ENCODE results near the gene LDB2.
A peak's percentile ranks its signal among the peaks of the same experiment; 100 is the strongest.

LDB2 gene

GRCh38 chr4:16658183-16658582, 240.3 kb downstream of the LDB2 start:
- H3K4me3 ChIP-seq (replicated peaks in 1 of 2; ENCODE audit: low read depth in 2 of 2, low read length in 2 of 2) = no peak overlapping the region
- DNase-seq (ENCODE audit: low read depth in 2 of 2) = no peak
- TF ChIP-seq, protein P1, sequence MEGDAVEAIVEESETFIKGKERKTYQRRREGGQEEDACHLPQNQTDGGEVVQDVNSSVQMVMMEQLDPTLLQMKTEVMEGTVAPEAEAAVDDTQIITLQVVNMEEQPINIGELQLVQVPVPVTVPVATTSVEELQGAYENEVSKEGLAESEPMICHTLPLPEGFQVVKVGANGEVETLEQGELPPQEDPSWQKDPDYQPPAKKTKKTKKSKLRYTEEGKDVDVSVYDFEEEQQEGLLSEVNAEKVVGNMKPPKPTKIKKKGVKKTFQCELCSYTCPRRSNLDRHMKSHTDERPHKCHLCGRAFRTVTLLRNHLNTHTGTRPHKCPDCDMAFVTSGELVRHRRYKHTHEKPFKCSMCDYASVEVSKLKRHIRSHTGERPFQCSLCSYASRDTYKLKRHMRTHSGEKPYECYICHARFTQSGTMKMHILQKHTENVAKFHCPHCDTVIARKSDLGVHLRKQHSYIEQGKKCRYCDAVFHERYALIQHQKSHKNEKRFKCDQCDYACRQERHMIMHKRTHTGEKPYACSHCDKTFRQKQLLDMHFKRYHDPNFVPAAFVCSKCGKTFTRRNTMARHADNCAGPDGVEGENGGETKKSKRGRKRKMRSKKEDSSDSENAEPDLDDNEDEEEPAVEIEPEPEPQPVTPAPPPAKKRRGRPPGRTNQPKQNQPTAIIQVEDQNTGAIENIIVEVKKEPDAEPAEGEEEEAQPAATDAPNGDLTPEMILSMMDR (IDR thresholded peaks at IDR 0.05; ENCODE audit: low read depth, low read length) = no peak

GRCh38 chr4:16655111-16655510, 243.3 kb downstream of the LDB2 start:
- TF ChIP-seq, protein P1 (IDR thresholded peaks at IDR 0.05; ENCODE audit: low read depth, low read length) = no peak
- DNase-seq (ENCODE audit: low read depth in 2 of 2) = no peak
- H3K4me3 ChIP-seq (replicated peaks in 1 of 2; ENCODE audit: low read depth in 2 of 2, low read length in 2 of 2) = no peak overlapping the region

DNA sequence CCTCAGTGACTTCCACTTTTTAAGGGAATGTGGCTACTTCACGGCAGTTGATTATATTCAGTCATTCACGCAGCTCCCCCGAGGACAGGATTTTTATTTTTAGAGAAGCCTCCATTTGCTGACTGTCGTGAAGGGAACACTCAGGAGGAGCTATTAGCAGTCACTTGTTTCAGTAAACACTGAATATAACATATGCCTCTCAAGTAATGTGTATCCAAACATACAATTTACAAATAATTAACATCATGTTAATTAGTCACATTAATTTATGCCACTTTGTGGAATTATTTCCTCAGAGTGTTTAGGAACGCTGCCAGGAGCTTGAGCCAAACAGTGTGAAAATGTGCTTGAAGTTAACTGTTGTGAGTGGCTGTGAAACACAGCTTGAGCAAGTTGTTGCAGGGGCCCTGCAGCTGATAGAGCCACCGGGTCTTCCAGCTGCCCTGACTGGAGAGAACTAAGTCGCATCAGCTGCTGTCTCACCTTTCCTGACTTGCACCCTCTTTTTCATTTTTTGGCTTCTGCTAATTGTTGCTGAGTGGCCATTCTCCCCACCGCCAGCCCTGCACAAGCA, 245.6 kb downstream of the LDB2 start:
- no peak overlapping the region for H3K4me3 ChIP-seq (replicated peaks in 1 of 2; ENCODE audit: low read depth in 2 of 2, low read length in 2 of 2)
- TF ChIP-seq, protein P1 (IDR thresholded peaks at IDR 0.05; ENCODE audit: low read depth, low read length) = no peak
- no peak for DNase-seq (ENCODE audit: low read depth in 2 of 2)

DNA sequence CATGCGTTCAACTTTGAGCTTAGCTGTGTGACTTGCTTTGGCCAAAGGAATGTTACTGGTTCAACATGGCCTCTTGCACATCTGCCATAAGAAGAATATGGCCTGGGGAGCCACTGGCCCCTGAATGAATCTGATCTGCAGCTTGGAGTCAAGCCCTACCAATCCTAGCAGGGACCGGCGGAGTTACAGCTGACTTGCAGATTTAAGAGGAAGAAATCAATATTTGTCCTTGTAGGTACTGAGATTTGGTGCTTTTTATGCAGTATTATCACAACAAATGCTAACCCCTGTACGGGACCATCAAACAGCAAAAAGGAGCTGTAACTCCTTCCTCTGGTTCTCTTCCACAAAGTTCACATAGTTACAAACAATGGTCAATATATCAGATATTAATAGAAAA, 252.0 kb downstream of the LDB2 start:
- H3K4me3 ChIP-seq (replicated peaks in 1 of 2; ENCODE audit: low read depth in 2 of 2, low read length in 2 of 2) = no peak overlapping the region
- no peak for DNase-seq (ENCODE audit: low read depth in 2 of 2)
- TF ChIP-seq, protein P1 (IDR thresholded peaks at IDR 0.05; ENCODE audit: low read depth, low read length) = no peak

GRCh38 chr4:16643893-16644292, 254.6 kb downstream of the LDB2 start:
- TF ChIP-seq, protein P1 (IDR thresholded peaks at IDR 0.05; ENCODE audit: low read depth, low read length) = no peak
- DNase-seq (ENCODE audit: low read depth in 2 of 2) = no peak
- H3K4me3 ChIP-seq (replicated peaks in 1 of 2; ENCODE audit: low read depth in 2 of 2, low read length in 2 of 2) = no peak overlapping the region

DNA sequence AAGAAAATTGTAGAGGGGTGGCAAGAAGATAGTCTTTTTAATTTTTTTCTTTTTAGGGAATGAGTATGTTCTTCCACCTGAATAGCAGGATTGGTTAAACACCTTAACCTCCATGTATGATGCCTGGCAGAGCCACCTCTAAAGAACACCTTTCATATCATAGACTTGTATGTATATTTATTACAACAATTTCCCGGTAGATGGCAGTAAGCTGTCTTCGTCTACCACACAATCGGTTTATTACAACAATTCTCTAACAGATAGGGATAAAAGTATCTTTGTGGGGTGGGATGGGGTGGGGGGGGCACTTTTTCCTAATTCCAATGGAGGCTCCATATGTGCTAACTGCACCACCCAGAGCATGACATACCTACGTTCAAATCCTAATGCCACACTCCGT, 255.5 kb downstream of the LDB2 start:
- no peak overlapping the region for H3K4me3 ChIP-seq (replicated peaks in 1 of 2; ENCODE audit: low read depth in 2 of 2, low read length in 2 of 2)
- DNase-seq (ENCODE audit: low read depth in 2 of 2) = peak in 1 of 2 donors; percentile 23
- TF ChIP-seq, protein P1 (IDR thresholded peaks at IDR 0.05; ENCODE audit: low read depth, low read length) = no peak

DNA sequence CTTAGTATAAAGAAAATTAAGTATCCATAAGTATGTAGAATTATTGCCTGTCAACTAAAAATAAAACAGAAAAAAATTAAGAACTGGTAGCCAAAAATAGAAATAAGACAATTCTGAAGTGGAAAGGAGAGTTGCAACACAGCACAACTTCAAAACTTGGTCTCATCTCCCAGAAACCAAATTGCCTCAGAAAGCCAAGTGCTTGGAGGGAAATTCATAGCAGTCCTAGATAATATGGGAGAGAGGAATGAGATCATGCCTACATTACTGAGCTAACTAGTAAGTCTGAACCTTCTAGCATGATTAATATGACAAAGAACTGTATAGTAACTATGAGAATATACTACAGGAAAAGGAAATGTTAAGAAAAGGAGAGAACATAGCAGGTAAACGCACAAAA, 256.5 kb downstream of the LDB2 start:
- TF ChIP-seq, protein P1 (IDR thresholded peaks at IDR 0.05; ENCODE audit: low read depth, low read length) = no peak
- DNase-seq (ENCODE audit: low read depth in 2 of 2) = peak; percentile 21 to 67
- no peak overlapping the region for H3K4me3 ChIP-seq (replicated peaks in 1 of 2; ENCODE audit: low read depth in 2 of 2, low read length in 2 of 2)
